Esophagus muscularis mucosa (tissue), 3 donors: ENCODE measurements around the gene TRAK2.

Experiments
- CTCF ChIP-seq, 3 experiments: fragments of 200-600 bp in 2 of 3; fragments of 450-650 bp in 1 of 3; sonication (generic) in 2 of 3; IDR thresholded peaks; one replicate each; pipeline ENCODE4 v1.5.1; 2017 to 2019; ENCODE audit warnings: antibody characterized with exemption in 3 of 3, mild to moderate bottlenecking in 2 of 3, moderate library complexity in 1 of 3
- POLR2A ChIP-seq: fragments of 450-650 bp; IDR thresholded peaks from one replicate; pipeline ENCODE4 v1.6.1; 2017; ENCODE audit warnings: antibody characterized with exemption, moderate library complexity, mild to moderate bottlenecking, low read depth

DNA sequence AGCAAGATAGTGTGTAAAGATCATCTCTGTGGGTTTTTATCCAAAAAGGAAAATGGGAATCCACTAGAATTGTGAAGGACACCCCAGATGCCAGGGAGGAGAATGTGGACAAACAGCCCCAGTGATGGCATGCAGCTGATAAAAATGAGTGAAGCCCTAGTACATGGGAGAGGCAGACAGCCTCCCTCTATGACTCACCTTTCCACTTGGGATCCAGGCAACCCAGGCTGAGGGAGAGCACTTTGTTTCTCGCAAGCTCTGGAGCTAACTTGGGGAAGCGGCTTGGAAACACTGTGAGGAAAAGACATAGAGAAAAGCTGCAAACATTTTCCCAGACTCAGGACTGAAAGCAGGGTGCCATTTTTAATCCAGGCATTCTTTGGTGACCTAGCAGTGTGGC, 88.9 kb downstream of the TRAK2 start:
- TF ChIP-seq CTCF (IDR thresholded peaks at IDR 0.05): no peak
- TF ChIP-seq POLR2A: no peak
